ENCODE data around the gene CCL25. TPM values are rescaled to one million over a fixed set of nuclear protein-coding genes. Genes with fewer than 3 reads are reported as not detected.

Gene CCL25
- total RNA-seq, 2 donors from 2014 or later = not detected

- H3K27me3 Mint-ChIP-seq = no peaks in the 10 kb centered on the region
- H3K4me1 Mint-ChIP-seq = peaks cover 6% of the 10 kb centered on the region
- no peaks in the 10 kb centered on the region for H3K9me3 ChIP-seq (ENCODE audit: control insufficient read depth, low read length, poor library complexity, severe bottlenecking)
- no peaks in the 10 kb centered on the region for H3K36me3 Mint-ChIP-seq (ENCODE audit: low read depth)
- H3K4me3 Mint-ChIP-seq = no peak overlapping the region
- no peak for DNase-seq
- no peak for ATAC-seq
- H3K27ac Mint-ChIP-seq = no peak overlapping the region
These were observed 4.0 kb downstream of the CCL25 start for GRCh38 chr19:8056533-8056932.

GRCh38 chr19:8057545-8058270 lies 5.1 kb downstream of the CCL25 start:
- H3K4me3 Mint-ChIP-seq = no peak overlapping the region
- peaks cover 4% of the 10 kb centered on the region for H3K27me3 Mint-ChIP-seq
- no peaks in the 10 kb centered on the region for H3K4me1 Mint-ChIP-seq
- H3K9me3 ChIP-seq (ENCODE audit: control insufficient read depth, low read length, poor library complexity, severe bottlenecking) = no peaks in the 10 kb centered on the region
- no peak for ATAC-seq
- no peak for DNase-seq
- no peaks in the 10 kb centered on the region for H3K36me3 Mint-ChIP-seq (ENCODE audit: low read depth)
- H3K27ac Mint-ChIP-seq = no peak overlapping the region

GRCh38 chr19:8064911-8065874 lies 12.6 kb downstream of the CCL25 start:
- ATAC-seq (no peak), DNase-seq (no peak)
- Mint-ChIP-seq H3K27ac (no peak overlapping the region), H3K36me3 (ENCODE audit: low read depth) (no peaks in the 10 kb centered on the region), H3K27me3 (peaks cover 8% of the 10 kb centered on the region), H3K4me3 (no peak overlapping the region), H3K4me1 (no peaks in the 10 kb centered on the region)
- peaks cover 5% of the 10 kb centered on the region for H3K9me3 ChIP-seq (ENCODE audit: control insufficient read depth, low read length, poor library complexity, severe bottlenecking)

- H3K4me3 Mint-ChIP-seq = no peak overlapping the region
- ATAC-seq = no peak
- no peak overlapping the region for H3K27ac Mint-ChIP-seq
These were observed 13.3 kb downstream of the CCL25 start for GRCh38 chr19:8065875-8066261.

GRCh38 chr19:8069096-8069973 lies 16.8 kb downstream of the CCL25 start:
- Mint-ChIP-seq H3K36me3 (ENCODE audit: low read depth) (no peaks in the 10 kb centered on the region), H3K27me3 (no peaks in the 10 kb centered on the region), H3K4me3 (no peak overlapping the region), H3K27ac (no peak overlapping the region), H3K4me1 (no peaks in the 10 kb centered on the region)
- peaks cover 8% of the 10 kb centered on the region for H3K9me3 ChIP-seq (ENCODE audit: control insufficient read depth, low read length, poor library complexity, severe bottlenecking)
- ATAC-seq (no peak), DNase-seq (no peak)

More at GRCh38 chr19:8065875-8066261, 13.3 kb downstream of the CCL25 start:
- Mint-ChIP-seq H3K4me1 (no peaks in the 10 kb centered on the region), H3K36me3 (ENCODE audit: low read depth) (no peaks in the 10 kb centered on the region), H3K27me3 (peaks cover 8% of the 10 kb centered on the region)
- peaks cover 8% of the 10 kb centered on the region for H3K9me3 ChIP-seq (ENCODE audit: control insufficient read depth, low read length, poor library complexity, severe bottlenecking)
- DNase-seq = no peak

GRCh38 chr19:8071912-8072311 lies 19.4 kb downstream of the CCL25 start:
- DNase-seq (no peak), ATAC-seq (no peak)
- H3K4me1 Mint-ChIP-seq = no peaks in the 10 kb centered on the region
- no peak overlapping the region for H3K27ac Mint-ChIP-seq
- H3K9me3 ChIP-seq (ENCODE audit: control insufficient read depth, low read length, poor library complexity, severe bottlenecking) = peaks cover 8% of the 10 kb centered on the region
- H3K4me3 Mint-ChIP-seq = no peak overlapping the region
- no peaks in the 10 kb centered on the region for H3K36me3 Mint-ChIP-seq (ENCODE audit: low read depth)
- no peaks in the 10 kb centered on the region for H3K27me3 Mint-ChIP-seq

GRCh38 chr19:8074501-8074900 lies 21.9 kb downstream of the CCL25 start:
- ATAC-seq (no peak), DNase-seq (no peak)
- Mint-ChIP-seq H3K27me3 (peaks cover 6% of the 10 kb centered on the region), H3K4me3 (no peak overlapping the region), H3K36me3 (ENCODE audit: low read depth) (no peaks in the 10 kb centered on the region), H3K27ac (no peak overlapping the region), H3K4me1 (no peaks in the 10 kb centered on the region)
- peaks cover 8% of the 10 kb centered on the region for H3K9me3 ChIP-seq (ENCODE audit: control insufficient read depth, low read length, poor library complexity, severe bottlenecking)

GRCh38 chr19:8075158-8076074 lies 22.9 kb downstream of the CCL25 start:
- H3K4me3 Mint-ChIP-seq = no peak overlapping the region
- DNase-seq (no peak), ATAC-seq (no peak)
- peaks cover 11% of the 10 kb centered on the region for H3K27me3 Mint-ChIP-seq
- peaks cover 1% of the 10 kb centered on the region for H3K9me3 ChIP-seq (ENCODE audit: control insufficient read depth, low read length, poor library complexity, severe bottlenecking)
- H3K4me1 Mint-ChIP-seq = no peaks in the 10 kb centered on the region
- H3K27ac Mint-ChIP-seq = no peak overlapping the region
- no peaks in the 10 kb centered on the region for H3K36me3 Mint-ChIP-seq (ENCODE audit: low read depth)

- H3K4me3 Mint-ChIP-seq = no peak overlapping the region
- no peak overlapping the region for H3K27ac Mint-ChIP-seq
- DNase-seq (no peak), ATAC-seq (no peak)
- peaks cover 22% of the 10 kb centered on the region for H3K27me3 Mint-ChIP-seq
- H3K36me3 Mint-ChIP-seq (ENCODE audit: low read depth) = peaks cover 3% of the 10 kb centered on the region
- H3K9me3 ChIP-seq (ENCODE audit: control insufficient read depth, low read length, poor library complexity, severe bottlenecking) = no peaks in the 10 kb centered on the region
- H3K4me1 Mint-ChIP-seq = no peaks in the 10 kb centered on the region
These were observed 27.4 kb downstream of the CCL25 start for GRCh38 chr19:8079988-8080387.

GRCh38 chr19:8080832-8081231 lies 28.3 kb downstream of the CCL25 start:
- ATAC-seq (no peak), DNase-seq (no peak)
- peaks cover 22% of the 10 kb centered on the region for H3K27me3 Mint-ChIP-seq
- peaks cover 3% of the 10 kb centered on the region for H3K36me3 Mint-ChIP-seq (ENCODE audit: low read depth)
- H3K9me3 ChIP-seq (ENCODE audit: control insufficient read depth, low read length, poor library complexity, severe bottlenecking) = no peaks in the 10 kb centered on the region
- no peaks in the 10 kb centered on the region for H3K4me1 Mint-ChIP-seq
- no peak overlapping the region for H3K27ac Mint-ChIP-seq
- no peak overlapping the region for H3K4me3 Mint-ChIP-seq

GRCh38 chr19:8081569-8082550 lies 29.3 kb downstream of the CCL25 start:
- H3K9me3 ChIP-seq (ENCODE audit: control insufficient read depth, low read length, poor library complexity, severe bottlenecking) = no peaks in the 10 kb centered on the region
- no peak overlapping the region for H3K27ac Mint-ChIP-seq

More at GRCh38 chr19:8081569-8082550, 29.3 kb downstream of the CCL25 start:
- no peak overlapping the region for H3K4me3 Mint-ChIP-seq
- peaks cover 22% of the 10 kb centered on the region for H3K27me3 Mint-ChIP-seq
- peaks cover 3% of the 10 kb centered on the region for H3K36me3 Mint-ChIP-seq (ENCODE audit: low read depth)
- no peak for DNase-seq
- no peaks in the 10 kb centered on the region for H3K4me1 Mint-ChIP-seq
- no peak for ATAC-seq
